HL-60/S4 treated with phorbol 12-myristate 13-acetate at 8.2 ng/mL for 4 days and 3 days (cell line): Measurements from ENCODE around the gene KRT71.

Experiments used
- in situ Hi-C: fragments of 300-500 bp; cut with MboI; formaldehyde crosslinking; loops from 2 replicates; pipeline ENCODE4 v1.15.0; 2022; ENCODE audit warnings: low sequenced_read_pairs

KRT71 gene

DNA sequence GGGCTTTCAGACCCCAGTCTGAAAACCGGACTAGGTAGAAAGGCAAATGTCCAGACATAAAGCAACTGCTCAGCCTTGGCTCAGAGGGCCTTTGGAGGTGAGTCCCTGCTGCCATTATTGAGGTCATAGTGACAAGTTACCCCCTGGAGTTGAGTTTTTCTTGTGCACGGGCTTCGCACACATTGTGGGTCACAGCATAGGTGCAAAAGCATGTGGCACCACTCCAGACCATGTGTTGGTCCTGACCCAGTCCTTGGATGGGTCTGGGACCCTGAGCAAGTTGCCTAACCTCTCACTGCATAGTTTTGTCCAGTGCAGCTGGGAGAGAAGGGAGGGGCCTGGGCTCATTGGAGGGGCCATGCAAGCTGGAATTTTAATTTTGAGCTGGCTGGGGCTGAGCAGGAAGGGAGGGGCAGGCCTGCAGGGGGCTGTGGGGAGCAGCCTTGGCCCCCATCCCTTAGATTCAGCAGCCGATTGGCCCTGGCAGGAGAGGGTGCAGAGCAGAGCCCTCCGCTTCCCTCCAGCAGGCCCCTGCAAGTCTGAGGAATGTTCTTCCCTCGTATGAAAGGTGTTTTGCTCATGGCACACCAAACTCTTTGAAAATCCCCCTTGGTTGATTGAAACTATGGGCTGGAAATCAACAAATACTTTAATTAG, 28.6 kb downstream of the KRT71 start:
- in situ Hi-C loops, result no loop called here

DNA sequence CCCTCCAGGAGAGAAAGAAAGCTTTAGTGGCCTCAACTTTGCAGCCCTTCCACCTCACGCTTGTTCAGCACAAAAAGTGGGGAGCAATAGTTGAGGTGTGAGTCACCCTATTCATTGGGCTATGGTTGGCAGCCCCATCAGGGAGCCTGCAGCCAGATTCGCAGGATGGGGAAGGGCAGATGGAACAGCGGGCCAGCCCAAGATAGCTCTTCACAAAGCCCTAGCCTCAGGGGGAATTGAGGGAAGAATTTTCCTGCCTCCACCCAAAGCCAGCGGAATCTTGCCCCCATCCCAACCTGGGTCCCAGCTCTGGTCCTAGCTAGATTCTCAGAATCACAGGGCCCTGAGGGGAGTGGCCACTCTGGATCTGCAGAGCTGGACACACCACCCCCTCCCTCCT, 29.1 kb downstream of the KRT71 start:
- in situ Hi-C loops, result no loop called here

- in situ Hi-C loops, result no loop called here
Observed at GRCh38 chr12:52522346-52523011, 30.5 kb downstream of the KRT71 start.

GRCh38 chr12:52521568-52522266, 31.2 kb downstream of the KRT71 start:
- in situ Hi-C loops, result no loop called here

GRCh38 chr12:52521175-52521567, 31.8 kb downstream of the KRT71 start:
- in situ Hi-C loops, result no loop called here

DNA sequence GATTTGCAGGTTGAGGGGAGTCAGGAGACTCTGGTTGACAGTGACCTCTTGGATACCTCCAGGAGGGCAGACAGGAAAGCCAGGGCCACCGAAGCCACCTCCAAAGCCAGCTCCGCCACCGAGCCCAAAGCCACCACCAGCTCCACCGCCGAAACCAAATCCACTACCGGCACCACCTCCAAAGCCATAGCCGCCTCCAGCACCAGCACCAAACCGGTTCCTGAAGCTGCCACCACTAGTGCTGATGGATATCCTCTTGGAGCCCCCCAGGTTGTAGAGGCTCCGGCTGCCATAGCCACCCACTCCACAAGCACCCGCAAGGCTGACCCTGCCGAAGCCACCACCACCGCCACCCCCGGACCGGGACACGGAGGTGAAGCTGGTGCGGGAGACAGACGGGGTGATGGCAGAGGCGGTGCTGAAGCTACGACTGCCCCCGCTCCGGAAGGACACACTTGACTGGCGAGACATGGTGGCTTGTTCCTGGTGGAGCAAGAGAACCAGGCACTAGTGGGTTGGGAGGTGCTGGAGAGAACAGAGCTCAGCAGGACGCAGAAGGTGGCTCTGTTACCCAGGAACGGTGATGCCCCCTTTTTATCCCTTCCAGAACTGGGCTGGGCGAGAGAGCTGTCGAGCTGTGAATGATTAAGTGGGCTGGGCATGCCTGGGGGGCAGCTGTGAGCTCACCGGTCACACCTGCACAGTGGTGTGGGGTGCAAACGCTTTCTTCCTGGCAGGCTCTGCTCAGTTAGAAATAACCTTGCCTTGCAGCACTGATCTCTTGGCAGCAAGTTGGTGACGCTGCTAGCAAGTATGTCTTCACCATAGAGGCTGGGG, 32.9 kb downstream of the KRT71 start, which contains the start of gene KRT5:
KRT5 (minus strand) TSS at position 569 of the 837 bp plus-strand sequence; CDS start at position 471, 98 bp downstream.
- in situ Hi-C loops, result no loop called here

DNA sequence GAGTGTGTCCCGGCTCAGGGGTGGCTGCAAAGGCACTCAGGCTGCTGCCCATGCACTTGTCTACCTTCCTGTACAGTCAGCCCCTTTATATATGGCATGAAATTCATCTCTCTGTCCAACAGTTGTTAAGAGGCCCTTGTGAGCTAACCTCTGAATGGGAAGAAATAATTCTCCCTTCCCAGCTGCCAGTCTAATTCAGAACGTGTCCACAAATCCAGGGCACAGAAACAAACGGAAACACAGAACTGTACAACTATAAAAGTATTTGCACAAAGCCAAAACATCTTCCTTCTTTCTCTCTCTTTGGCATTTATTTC, 33.6 kb downstream of the KRT71 start:
- in situ Hi-C loops, result no loop called here

- in situ Hi-C loops, result no loop called here
Observed at GRCh38 chr12:52518574-52519386, 34.2 kb downstream of the KRT71 start.

DNA sequence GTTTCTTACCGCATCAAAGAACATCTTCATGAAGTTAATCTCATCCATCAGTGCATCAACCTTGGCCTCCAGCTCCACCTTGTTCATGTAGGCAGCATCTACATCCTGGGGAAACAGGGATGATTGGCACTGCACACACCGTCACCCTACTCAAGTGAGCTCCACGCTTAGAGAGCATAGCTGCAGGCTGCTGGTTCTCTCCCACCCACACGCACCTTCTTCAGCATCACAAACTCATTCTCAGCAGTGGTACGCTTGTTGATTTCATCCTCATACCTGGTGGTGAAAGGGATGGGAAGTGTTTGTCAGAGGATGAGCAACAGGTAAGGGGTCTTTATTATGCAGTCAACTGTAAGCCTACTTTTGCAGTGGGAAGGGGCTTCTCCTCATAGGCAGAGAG, 35.1 kb downstream of the KRT71 start:
- in situ Hi-C loops, result no loop called here

GRCh38 chr12:52517005-52517835, 35.7 kb downstream of the KRT71 start:
- in situ Hi-C loops, result no loop called here

- in situ Hi-C loops, result no loop called here
Observed at GRCh38 chr12:52515927-52516831, 36.8 kb downstream of the KRT71 start.

- in situ Hi-C loops, result no loop called here
Observed at GRCh38 chr12:52515319-52515646, 37.7 kb downstream of the KRT71 start.

DNA sequence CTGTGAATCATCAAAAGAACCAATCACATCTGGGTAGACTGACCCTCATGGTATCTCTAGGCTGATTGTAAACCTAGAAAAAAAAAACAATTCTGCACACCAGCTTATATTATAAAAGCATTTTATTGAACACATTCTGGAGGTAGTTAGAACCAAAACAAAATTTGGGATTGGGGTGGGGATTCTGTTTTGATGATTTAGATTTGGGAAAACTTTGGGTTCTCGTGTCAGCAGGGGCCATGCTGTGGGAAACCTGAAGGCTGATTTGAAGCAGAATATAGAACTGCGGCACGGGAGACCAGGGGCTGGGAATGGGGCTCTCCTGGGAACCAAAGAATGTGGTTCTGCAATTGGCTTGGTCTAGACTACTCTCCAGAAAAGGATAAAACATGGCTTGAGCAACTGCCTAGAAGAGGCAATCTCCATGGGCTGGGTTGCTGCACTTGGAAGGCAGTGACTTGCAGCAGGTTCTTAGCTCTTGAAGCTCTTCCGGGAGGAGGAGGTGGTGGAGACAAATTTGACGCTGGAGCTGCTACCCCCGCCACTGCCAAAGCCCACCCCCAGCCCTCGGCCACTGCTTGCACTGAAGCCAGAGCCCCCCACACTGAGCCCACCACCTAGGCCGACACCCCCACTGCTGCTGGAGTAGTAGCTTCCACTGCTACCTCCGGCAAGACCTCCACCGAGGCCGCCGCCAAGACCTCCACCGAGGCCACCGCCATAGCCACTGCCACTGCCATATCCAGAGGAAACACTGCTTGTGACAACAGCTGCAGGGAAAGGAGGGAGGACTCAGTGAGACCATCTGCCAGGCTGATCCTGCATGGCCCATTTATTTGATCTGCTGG, 38.2 kb downstream of the KRT71 start:
- in situ Hi-C loops, result no loop called here

DNA sequence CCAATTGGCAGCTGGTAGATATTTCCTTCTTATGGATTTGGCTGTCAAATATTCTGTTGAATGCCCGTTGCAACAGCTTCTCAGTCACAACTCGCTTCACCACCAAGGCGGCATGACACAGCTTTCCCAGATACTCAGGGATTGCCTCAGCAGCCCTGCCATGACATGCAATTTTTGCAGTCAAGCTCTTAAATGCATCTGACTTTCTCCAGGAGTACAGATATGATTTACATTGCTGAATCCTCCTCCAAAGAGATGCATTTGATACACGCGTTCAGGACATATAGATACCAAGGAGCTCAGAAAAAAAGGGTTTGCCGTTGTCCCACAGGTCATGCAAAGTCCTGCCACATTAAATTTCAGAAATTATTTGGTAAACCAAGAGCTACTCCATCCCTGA, 39.2 kb downstream of the KRT71 start:
- in situ Hi-C loops, result no loop called here

DNA sequence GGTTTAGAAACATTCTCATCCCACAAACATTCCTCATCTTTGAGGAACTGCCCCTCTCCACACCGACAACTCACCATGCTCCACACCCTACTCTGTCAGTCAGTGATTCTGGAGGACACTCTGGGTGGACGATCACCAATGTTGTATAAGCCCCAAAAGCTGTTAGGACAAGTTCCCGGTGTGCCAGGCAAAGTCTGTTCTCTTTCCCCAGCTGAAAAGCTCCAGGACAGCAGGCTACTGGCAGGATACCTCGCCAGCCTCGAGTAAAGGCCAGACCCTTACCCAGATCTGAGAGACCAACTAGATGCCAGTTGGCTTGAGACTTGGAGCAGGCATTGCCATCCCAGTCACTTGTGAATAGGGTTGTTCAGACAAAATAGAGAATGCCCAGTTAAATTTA, 44.7 kb downstream of the KRT71 start:
- in situ Hi-C loops, result no loop called here

DNA sequence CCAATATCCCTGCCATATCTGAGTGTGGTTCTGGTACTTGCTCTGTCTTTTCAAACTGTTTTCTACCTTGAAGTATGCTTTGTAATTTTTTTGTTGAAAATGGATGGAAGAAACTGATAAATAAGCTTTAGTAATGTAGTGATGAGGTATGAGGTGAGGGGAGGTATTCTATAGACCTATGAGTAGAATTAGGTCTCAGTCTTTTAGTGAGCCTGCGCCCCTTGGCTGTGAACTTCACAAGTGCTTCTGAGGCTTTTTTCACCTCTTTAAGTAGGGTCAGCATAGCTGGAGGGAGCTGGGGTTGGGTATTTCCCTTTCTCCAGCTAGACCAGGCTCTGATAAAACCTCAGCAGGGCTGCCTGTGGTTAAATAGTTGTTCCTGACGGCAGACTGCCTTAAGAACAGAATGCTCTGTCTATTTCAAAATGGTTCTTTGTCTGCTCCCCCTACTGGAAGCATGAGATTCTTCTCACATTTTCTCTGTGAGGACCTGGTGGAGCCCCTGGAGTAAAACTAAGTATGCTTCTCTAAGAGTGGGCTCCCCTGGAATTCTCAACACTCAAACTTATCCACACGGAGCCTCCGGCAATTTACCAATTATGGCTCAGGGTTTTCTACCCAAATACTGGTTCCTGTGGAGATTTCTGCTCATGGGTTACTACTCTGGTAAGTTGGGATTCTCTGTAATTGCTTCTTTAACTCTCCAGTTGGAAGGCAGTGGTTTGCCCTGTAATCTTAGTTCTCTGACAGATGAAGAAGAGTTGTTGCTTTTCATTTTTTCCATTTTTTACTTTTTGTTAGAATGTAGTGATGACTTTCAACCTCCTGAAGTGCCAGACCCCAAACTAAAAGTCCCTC, 45.9 kb downstream of the KRT71 start:
- in situ Hi-C loops, result no loop called here

- in situ Hi-C loops, result no loop called here
Observed at GRCh38 chr12:52502877-52503276, 50.1 kb downstream of the KRT71 start.
